ENCODE measurements around the gene PNPLA7. TPM values are rescaled to one million over a fixed set of nuclear protein-coding genes. Genes with fewer than 3 reads are reported as not detected.

PNPLA7 gene
- total and polyA plus RNA-seq, 2 of the 4 experiments (the other 2 are of a cell fraction): under 0.01 to 0.89 TPM

DNA sequence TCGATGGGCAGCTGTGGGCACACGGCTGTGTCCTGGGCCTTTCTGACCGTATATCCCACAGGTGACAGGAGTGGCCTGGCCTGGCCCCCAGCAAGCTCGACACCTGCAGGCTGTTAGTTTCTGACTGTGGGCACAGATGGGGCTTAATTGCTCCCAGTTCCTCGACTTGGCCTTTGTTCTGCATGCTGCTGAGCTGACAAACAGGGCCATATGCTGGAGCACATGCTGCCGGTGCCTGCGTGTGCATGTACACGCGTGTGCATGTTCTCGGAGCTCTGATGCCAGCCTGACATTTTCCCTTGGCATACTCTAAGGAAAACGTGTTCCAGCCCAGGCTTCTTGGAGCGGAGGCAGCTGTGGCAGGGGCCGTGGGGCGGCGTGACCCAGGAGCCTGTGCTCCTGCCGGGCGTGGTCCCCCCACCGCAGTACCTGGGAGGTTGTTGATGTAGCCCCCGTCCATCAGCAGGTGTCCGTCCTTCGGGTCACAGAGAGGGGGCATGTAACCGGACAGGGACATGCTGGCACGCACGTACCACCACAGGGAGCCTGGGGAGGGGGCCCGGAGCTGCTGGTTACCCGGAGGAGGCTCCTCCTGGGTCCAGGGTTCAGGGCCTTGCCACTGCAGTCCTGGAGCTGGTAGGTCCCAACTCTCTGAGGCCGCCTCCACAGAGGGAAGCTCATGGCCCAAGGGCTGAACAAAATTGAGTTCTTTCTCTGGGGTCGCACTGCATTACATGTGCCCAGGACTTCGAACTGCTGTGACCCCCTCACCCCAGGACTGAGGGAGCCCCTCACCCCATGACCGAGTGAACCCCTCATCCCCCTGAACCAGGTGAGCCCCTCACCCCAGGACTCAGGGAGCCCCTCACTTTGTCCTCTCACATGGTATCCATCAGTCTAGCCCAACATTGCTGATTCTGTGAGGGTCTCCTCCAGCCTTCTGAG, 86.9 kb downstream of the PNPLA7 start:
- no peak overlapping the region for H2BK120ac ChIP-seq (ENCODE audit: low read depth, low read length)
- H4K20me1 ChIP-seq (ENCODE audit: insufficient read depth, low read length): peaks cover 2% of the 10 kb centered on the region; the same call in 1 of the 2 replicates
- H3K36me3 ChIP-seq (ENCODE audit: control insufficient read depth, insufficient read depth, low read length): no peaks in the 10 kb centered on the region
- H4K91ac ChIP-seq (ENCODE audit: insufficient read depth, low read depth, low read length): no peak overlapping the region
- H3K9me3 ChIP-seq (ENCODE audit: control insufficient read depth, insufficient read depth, low read length): no peaks in the 10 kb centered on the region
- no peak for ATAC-seq (ENCODE audit: low read depth)
- no peak overlapping the region for H3K14ac ChIP-seq (replicated peaks; ENCODE audit: low read depth, low read length)
- in situ Hi-C loops (cut with MboI; ENCODE audit: low sequenced_read_pairs) (no loop called here), dilution Hi-C loops (cut with HindIII; ENCODE audit: low sequenced_read_pairs, unreplicated experiment) (no loop called here), intact Hi-C loops (cut with micrococcal nuclease) (no loop called here)
- no peak overlapping the region for H2AK9ac ChIP-seq (replicated peaks; ENCODE audit: low read depth, low read length, poor library complexity)
- H3K4me1 ChIP-seq (ENCODE audit: control insufficient read depth, insufficient read depth, low read length): peaks cover 4% of the 10 kb centered on the region
- H3K23ac ChIP-seq (ENCODE audit: low read depth, low read length): no peak overlapping the region
- H3K27me3 ChIP-seq (ENCODE audit: control insufficient read depth, insufficient read depth, low read length): peaks cover 5% of the 10 kb centered on the region; the same call in 1 of the 2 replicates
- BruUV-seq (replicated peaks): no TSS peak
- no peak overlapping the region for H3K4me3 ChIP-seq (ENCODE audit: insufficient read depth, low read depth, low read length)
- H4K5ac ChIP-seq (ENCODE audit: low read depth, low read length): no peak overlapping the region
- H3K56ac ChIP-seq (ENCODE audit: extremely low read depth, insufficient read depth, low read length): no peak overlapping the region
- H3K9ac ChIP-seq (ENCODE audit: low read depth, low read length): no peak overlapping the region
- H3K4me2 ChIP-seq (ENCODE audit: low read depth, low read length): no peak overlapping the region
- H2BK20ac ChIP-seq (ENCODE audit: low read depth, low read length): no peak overlapping the region
- no peak overlapping the region for H3K18ac ChIP-seq (ENCODE audit: low read depth, low read length)
- DNase-seq: no peak
- no peak overlapping the region for H2BK15ac ChIP-seq (ENCODE audit: low read depth, low read length)
- CTCF ChIA-PET: no interaction called here
- peaks cover 0 to 5% of the 10 kb centered on the region in 2 experiments; a peak in 2 of 4 replicates for H3K79me1 ChIP-seq (ENCODE audit: low read depth in 1 of 2, low read length in 2 of 2)
- no peak overlapping the region for H4K8ac ChIP-seq (ENCODE audit: low read depth in 2 of 2, low read length in 2 of 2)
- no peak overlapping the region for H3K27ac ChIP-seq (ENCODE audit: insufficient read depth, low read length)
- no peak overlapping the region for H2AK5ac ChIP-seq (ENCODE audit: low read depth, low read length)
- POLR2A ChIA-PET (ENCODE audit: unreplicated experiment): no interaction called here
- no peak overlapping the region for H2AFZ ChIP-seq (replicated peaks; ENCODE audit: low read length, poor library complexity)
- no peak overlapping the region for H2BK5ac ChIP-seq (ENCODE audit: low read depth, low read length, poor library complexity, severe bottlenecking)
- no peak overlapping the region for H3K4ac ChIP-seq (ENCODE audit: low read depth, low read length)
- 85% methylated on average over 23 of the region's 30 CpGs; no CpG with 5 or more reads in 1 of the 2 experiments for WGBS, 2 experiments (ENCODE audit: extremely low coverage in 2 of 2, insufficient read length in 1 of 2)
- H3K9me1 ChIP-seq (ENCODE audit: insufficient read depth, low read length): no peaks in the 10 kb centered on the region
- TF ChIP-seq POLR2A (IDR thresholded peaks at IDR 0.05; ENCODE audit: low read depth, low read length): no peak
- TF ChIP-seq CHD1 (IDR thresholded peaks at IDR 0.05; ENCODE audit: low read depth, low read length): no peak
- TF ChIP-seq BHLHE40 (IDR thresholded peaks at IDR 0.05; ENCODE audit: low read depth, low read length): no peak
- TF ChIP-seq MAFK (IDR thresholded peaks at IDR 0.05; ENCODE audit: low read depth, low read length): no peak
- no peak for TF ChIP-seq SMC3 (IDR thresholded peaks at IDR 0.05; ENCODE audit: low read depth, low read length)
- no peak for TF ChIP-seq CEBPB (IDR thresholded peaks at IDR 0.05; ENCODE audit: low read depth, low read length)

Measured in IMR-90 (cell line).